WTC11 (cell line): ENCODE results near the gene HOXB13.

Experiments
- ATF2 ChIP-seq: sonication (generic); formaldehyde crosslinking; IDR thresholded peaks from 2 replicates; pipeline ENCODE4 v1.8.1; 2022; ENCODE audit warnings: low read depth, missing genetic modification reagents, borderline replicate concordance
- CBFB ChIP-seq: sonication (generic); formaldehyde crosslinking; IDR thresholded peaks from 2 replicates; pipeline ENCODE4 v1.8.1; 2022; ENCODE audit warnings: mild to moderate bottlenecking, low read depth, missing genetic modification reagents
- CTCF ChIP-seq: fragments of 200-600 bp; IDR thresholded peaks from 2 replicates; pipeline ENCODE4 v1.8.0; 2022; ENCODE audit warnings: antibody characterized with exemption
- FOXJ3 ChIP-seq: sonication (generic); formaldehyde crosslinking; IDR thresholded peaks from 2 replicates; pipeline ENCODE4 v1.9.0; 2021; ENCODE audit warnings: missing genetic modification reagents, mild to moderate bottlenecking, borderline replicate concordance
- FOXP1 ChIP-seq: sonication (generic); formaldehyde crosslinking; IDR thresholded peaks from 2 replicates; pipeline ENCODE4 v1.8.0; 2022; ENCODE audit warnings: missing genetic modification reagents, mild to moderate bottlenecking, moderate library complexity, borderline replicate concordance
- MAX ChIP-seq: sonication (generic); formaldehyde crosslinking; IDR thresholded peaks from 2 replicates; pipeline ENCODE4 v1.8.0; 2022; ENCODE audit warnings: mild to moderate bottlenecking, missing genetic modification reagents
- NFE2L1 ChIP-seq: sonication (generic); formaldehyde crosslinking; IDR thresholded peaks from 2 replicates; pipeline ENCODE4 v1.8.1; 2023; ENCODE audit warnings: missing genetic modification reagents
- NFYB ChIP-seq: sonication (generic); formaldehyde crosslinking; conservative IDR thresholded peaks from 2 replicates; pipeline ENCODE4 v1.8.0; 2022; ENCODE audit warnings: low read depth, missing genetic modification reagents
- TCF7 ChIP-seq: sonication (generic); formaldehyde crosslinking; IDR thresholded peaks from 2 replicates; pipeline ENCODE4 v1.8.0; 2022; ENCODE audit warnings: mild to moderate bottlenecking, low read depth, missing genetic modification reagents, moderate library complexity
- USF2 ChIP-seq: sonication (generic); formaldehyde crosslinking; IDR thresholded peaks from 2 replicates; pipeline ENCODE4 v1.8.1; 2023; ENCODE audit warnings: mild to moderate bottlenecking, missing genetic modification reagents, moderate library complexity
- ZNF138 ChIP-seq: sonication (generic); formaldehyde crosslinking; conservative IDR thresholded peaks from 2 replicates; pipeline ENCODE4 v1.8.1; 2022; ENCODE audit warnings: mild to moderate bottlenecking, moderate library complexity, missing genetic modification reagents
- ZNF232 ChIP-seq: sonication (generic); formaldehyde crosslinking; IDR thresholded peaks from 2 replicates; pipeline ENCODE4 v1.8.0; 2022; ENCODE audit warnings: mild to moderate bottlenecking, missing genetic modification reagents

GRCh38 chr17:48740537-48740936, 12.0 kb upstream of the HOXB13 start:
- TF ChIP-seq ZNF138 (CRISPR knock-in tag) (no peak), NFE2L1 (CRISPR knock-in tag) (no peak), CBFB (CRISPR knock-in tag) (no peak), FOXJ3 (no peak), FOXP1 (CRISPR knock-in tag) (no peak), CTCF (no peak), MAX (no peak), USF2 (CRISPR knock-in tag) (no peak), NFYB (no peak), TCF7 (no peak), ATF2 (CRISPR knock-in tag) (no peak), ZNF232 (no peak)
